ENCODE measurements around the gene TMED3. TPM values are rescaled to one million over a fixed set of nuclear protein-coding genes. Genes with fewer than 3 reads are reported as not detected.
A peak's percentile ranks its signal among the peaks of the same experiment; 100 is the strongest.

Gene TMED3
- total and polyA plus RNA-seq, 2 donors (not counting 3 experiments of a cell fraction or from before 2014, with no cell fraction given), result 105 to 322 TPM

DNA sequence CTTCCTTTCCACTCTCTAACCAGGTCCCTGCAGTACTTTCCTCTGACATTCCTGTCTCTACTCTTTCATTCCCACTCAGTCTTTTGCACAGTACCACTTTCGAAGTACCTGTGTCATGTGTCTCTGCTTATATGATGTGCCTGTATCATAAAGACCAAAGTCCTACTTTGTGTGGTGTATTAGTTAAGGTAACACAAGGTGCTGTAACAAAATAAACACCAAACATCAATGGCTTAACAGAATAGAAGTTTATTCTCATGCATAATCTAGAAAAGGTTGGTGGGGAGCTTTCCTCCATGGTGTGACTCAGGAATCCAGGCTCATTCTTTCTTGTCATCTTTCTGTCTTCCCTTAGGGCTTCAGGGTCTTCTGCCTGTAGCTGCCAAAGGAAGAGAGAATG lies 3.3 kb downstream of the TMED3 start:
- no peak for FAIRE-seq
- ChIA-PET CTCF (interaction anchor here (2.5 kb wide), 1 partner anchor 25 kb away, joined by 7 read pairs; no protein-coding TSS in a partner anchor), POLR2A (no interaction called here)
- H3K9me3 ChIP-seq (replicated peaks; ENCODE audit: control insufficient read depth, insufficient read depth, low read length), result no peaks in the 10 kb centered on the region
- H4K20me1 ChIP-seq (replicated peaks; ENCODE audit: control insufficient read depth, extremely low read depth, insufficient read depth, low read length), result no peaks in the 10 kb centered on the region
- peaks cover 64% of the 10 kb centered on the region for H3K79me2 ChIP-seq (ENCODE audit: control insufficient read depth, insufficient read depth, low read length)
- dilution Hi-C loops (cut with MboI; ENCODE audit: extremely low pct_ligation_motif_present, low sequenced_read_pairs) (no loop called here), intact Hi-C loops (cut with micrococcal nuclease) (loop anchor here (10.0 kb wide), 1 partner anchor 59 kb away; no protein-coding TSS in a partner anchor)
- peaks cover 19 to 42% of the 10 kb centered on the region in 2 experiments for H3K36me3 ChIP-seq (ENCODE audit: control insufficient read depth in 2 of 2, extremely low read depth in 1 of 2, insufficient read depth in 2 of 2, low read length in 2 of 2)
- peaks cover 16% of the 10 kb centered on the region for H3K4me1 ChIP-seq (ENCODE audit: control insufficient read depth, extremely low read depth, insufficient read depth, low read length)
- no peak overlapping the region for H3K4me3 ChIP-seq (replicated peaks in 1 of 3; ENCODE audit: insufficient read depth in 1 of 3, low read depth in 1 of 3, low read length in 3 of 3)
- no peak overlapping the region for H3K9ac ChIP-seq (replicated peaks; ENCODE audit: extremely low read depth, insufficient read depth, low read length)
- no peak overlapping the region for H3K27ac ChIP-seq (ENCODE audit: insufficient read depth, low read depth, low read length)
- peaks cover 0 to 5% of the 10 kb centered on the region in 2 experiments for H3K27me3 ChIP-seq (ENCODE audit: control insufficient read depth in 2 of 2, insufficient read depth in 2 of 2, low read length in 2 of 2)
- DNase-seq (ENCODE audit: low read depth, low spot score), result no peak
- TF ChIP-seq EZH2 (IDR thresholded peaks at IDR 0.05; ENCODE audit: borderline replicate concordance, low read depth, low read length, severe bottlenecking) (no peak), JUN (IDR thresholded peaks at IDR 0.05; ENCODE audit: borderline replicate concordance, insufficient read depth, insufficient read length, low read depth) (no peak), FOS (IDR thresholded peaks at IDR 0.05; ENCODE audit: borderline replicate concordance, insufficient read depth, low read length) (no peak), POLR2A (IDR thresholded peaks at IDR 0.05; ENCODE audit: low read depth, low read length) (no peak), GATA2 (IDR thresholded peaks at IDR 0.05; ENCODE audit: insufficient read depth, insufficient read length, low read depth, low read length) (no peak), MYC (IDR thresholded peaks at IDR 0.05; ENCODE audit: low read depth, low read length) (no peak), POLR2AphosphoS5 (IDR thresholded peaks at IDR 0.05; ENCODE audit: insufficient read depth, low read depth, low read length) (no peak)
- TF ChIP-seq, protein P1, sequence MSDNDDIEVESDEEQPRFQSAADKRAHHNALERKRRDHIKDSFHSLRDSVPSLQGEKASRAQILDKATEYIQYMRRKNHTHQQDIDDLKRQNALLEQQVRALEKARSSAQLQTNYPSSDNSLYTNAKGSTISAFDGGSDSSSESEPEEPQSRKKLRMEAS (IDR thresholded peaks at IDR 0.05; ENCODE audit: insufficient read depth, insufficient read length), result no peak
- TF ChIP-seq, protein P2, sequence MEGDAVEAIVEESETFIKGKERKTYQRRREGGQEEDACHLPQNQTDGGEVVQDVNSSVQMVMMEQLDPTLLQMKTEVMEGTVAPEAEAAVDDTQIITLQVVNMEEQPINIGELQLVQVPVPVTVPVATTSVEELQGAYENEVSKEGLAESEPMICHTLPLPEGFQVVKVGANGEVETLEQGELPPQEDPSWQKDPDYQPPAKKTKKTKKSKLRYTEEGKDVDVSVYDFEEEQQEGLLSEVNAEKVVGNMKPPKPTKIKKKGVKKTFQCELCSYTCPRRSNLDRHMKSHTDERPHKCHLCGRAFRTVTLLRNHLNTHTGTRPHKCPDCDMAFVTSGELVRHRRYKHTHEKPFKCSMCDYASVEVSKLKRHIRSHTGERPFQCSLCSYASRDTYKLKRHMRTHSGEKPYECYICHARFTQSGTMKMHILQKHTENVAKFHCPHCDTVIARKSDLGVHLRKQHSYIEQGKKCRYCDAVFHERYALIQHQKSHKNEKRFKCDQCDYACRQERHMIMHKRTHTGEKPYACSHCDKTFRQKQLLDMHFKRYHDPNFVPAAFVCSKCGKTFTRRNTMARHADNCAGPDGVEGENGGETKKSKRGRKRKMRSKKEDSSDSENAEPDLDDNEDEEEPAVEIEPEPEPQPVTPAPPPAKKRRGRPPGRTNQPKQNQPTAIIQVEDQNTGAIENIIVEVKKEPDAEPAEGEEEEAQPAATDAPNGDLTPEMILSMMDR (IDR thresholded peaks at IDR 0.05; ENCODE audit: extremely low read depth in 1 of 2, insufficient read depth in 1 of 2, low read depth in 1 of 2, low read length in 2 of 2), result no peak
- no peak overlapping the region for H2AFZ ChIP-seq (ENCODE audit: low read depth, low read length)
- H3K4me2 ChIP-seq (ENCODE audit: insufficient read depth, low read length), result no peak overlapping the region
- TSS peak; percentile 0 for BruUV-seq (replicated peaks)
- no peaks in the 10 kb centered on the region for H3K9me1 ChIP-seq (replicated peaks; ENCODE audit: control insufficient read depth, extremely low read depth, insufficient read depth, low read length)
